Non-pigmented ciliary epithelial cell (primary cell): Measurements from ENCODE around the gene CEACAM18.
"Not testable (repeated sequence)": the region's sequence is repeated elsewhere in the genome, so short reads cannot be mapped to it uniquely, and the experiment has no call there.

Source experiments
- DNase-seq: peaks from one replicate; pipeline ENCODE4 v3.0.0-alpha.2; 2010; ENCODE audit warnings: low read depth

CEACAM18 gene

DNA sequence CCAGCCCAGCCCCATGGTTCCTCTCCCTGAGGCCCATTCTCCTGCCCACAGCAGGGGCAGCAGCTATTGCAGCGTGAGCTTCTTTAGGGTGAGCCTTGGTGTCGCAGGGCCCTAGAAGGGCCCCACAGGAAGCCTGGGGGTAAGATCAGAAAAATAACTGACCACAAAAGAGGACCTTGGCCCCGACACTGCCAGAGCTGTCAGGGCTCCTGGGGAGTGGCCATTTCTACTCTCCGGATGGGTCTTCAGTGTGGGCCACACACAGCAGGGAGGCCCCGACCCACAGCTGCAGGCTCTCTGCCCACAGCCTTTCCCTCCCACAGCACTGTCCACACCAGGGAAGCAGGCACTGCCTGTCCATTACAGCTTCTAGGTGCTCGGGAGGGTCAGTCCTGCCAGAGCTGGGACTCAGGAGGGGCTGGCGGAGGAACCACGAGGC, 16.6 kb upstream of the CEACAM18 start:
- no peak for DNase-seq

DNA sequence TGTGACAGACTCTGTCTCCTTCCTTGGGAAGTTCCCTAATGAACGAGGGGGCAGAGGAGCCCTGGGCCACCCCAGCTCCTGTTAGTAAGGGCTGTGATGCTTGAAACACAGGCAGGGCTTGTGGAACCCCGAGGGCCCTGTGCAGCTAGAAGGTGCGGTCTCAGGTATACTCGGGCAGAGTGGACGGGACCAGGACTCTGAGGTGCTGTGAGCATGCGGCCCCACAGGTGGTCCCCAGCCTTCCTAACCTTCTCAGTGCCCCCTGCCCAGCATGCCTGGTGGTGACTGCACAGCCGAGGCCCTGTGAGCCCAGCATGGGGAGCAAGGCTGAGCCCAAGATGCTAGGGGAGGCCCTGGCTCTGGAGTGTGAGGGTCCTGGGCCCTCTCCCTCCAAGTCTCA, 16.1 kb upstream of the CEACAM18 start:
- DNase-seq, result no peak

GRCh38 chr19:51462681-51463080, 15.7 kb upstream of the CEACAM18 start:
- no peak for DNase-seq

- not testable (repeated sequence) for DNase-seq
Measured at GRCh38 chr19:51463976-51464581, 14.3 kb upstream of the CEACAM18 start.

- DNase-seq, result no peak
Measured at GRCh38 chr19:51466723-51467122, 11.6 kb upstream of the CEACAM18 start.

DNA sequence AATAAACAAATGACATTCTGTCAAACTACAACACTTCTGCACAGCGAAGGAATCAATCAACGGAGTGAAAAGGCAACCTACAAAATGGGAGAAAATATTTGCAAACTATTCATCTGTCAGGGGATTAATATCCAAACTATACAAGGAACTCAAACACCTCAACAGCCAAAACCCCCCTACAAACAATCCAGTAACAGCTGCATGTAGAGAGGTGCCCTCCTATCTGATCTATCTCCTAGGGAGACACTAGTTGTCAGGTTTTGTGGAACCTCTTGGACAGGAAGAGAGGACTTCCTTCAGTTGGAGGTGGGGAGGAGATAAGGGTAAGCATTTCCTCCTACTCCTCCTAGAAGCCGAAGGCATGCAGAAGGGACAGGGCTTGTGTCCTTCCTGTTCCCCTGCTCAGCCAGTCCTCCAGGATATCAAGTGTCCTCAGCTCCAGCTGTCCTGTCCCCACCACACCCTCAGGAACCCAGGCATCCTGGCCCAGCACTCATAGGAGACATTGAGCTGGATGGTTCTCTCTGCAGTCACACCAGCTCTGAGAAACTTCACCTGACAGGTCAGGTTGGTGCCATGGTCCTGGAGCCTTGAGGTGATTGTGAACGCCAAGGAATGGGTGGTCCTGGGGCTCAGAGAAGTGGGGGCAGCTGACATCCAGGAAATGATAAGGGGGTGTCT, 10.3 kb upstream of the CEACAM18 start:
- DNase-seq, result no peak

- no peak for DNase-seq
Measured at GRCh38 chr19:51468545-51468920, 9.8 kb upstream of the CEACAM18 start.

GRCh38 chr19:51469162-51469561, 9.2 kb upstream of the CEACAM18 start:
- DNase-seq, result no peak

GRCh38 chr19:51469629-51470028, 8.7 kb upstream of the CEACAM18 start:
- no peak for DNase-seq

DNA sequence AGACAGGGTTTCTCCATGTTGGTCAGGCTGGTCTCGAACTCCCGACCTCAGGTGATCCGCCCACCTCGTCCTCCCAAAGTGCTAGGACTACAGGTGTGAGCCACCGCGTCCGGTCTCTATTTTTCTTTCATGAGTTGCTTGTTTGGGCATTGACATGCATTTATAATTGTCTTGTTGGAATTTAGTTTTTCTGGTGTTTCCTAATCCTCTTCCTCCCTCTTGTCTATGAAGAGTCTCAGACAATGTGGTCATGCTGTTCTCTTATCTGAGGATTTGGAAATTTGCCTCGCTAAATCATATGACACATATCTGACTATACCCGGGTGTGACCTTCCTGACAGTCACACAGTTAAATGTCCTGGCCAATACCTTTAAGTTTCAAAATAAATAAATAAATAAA, 7.4 kb upstream of the CEACAM18 start:
- no peak for DNase-seq

GRCh38 chr19:51471527-51471926, 6.8 kb upstream of the CEACAM18 start:
- DNase-seq, result no peak

- no peak for DNase-seq
Measured at GRCh38 chr19:51472607-51473006, 5.7 kb upstream of the CEACAM18 start.

DNA sequence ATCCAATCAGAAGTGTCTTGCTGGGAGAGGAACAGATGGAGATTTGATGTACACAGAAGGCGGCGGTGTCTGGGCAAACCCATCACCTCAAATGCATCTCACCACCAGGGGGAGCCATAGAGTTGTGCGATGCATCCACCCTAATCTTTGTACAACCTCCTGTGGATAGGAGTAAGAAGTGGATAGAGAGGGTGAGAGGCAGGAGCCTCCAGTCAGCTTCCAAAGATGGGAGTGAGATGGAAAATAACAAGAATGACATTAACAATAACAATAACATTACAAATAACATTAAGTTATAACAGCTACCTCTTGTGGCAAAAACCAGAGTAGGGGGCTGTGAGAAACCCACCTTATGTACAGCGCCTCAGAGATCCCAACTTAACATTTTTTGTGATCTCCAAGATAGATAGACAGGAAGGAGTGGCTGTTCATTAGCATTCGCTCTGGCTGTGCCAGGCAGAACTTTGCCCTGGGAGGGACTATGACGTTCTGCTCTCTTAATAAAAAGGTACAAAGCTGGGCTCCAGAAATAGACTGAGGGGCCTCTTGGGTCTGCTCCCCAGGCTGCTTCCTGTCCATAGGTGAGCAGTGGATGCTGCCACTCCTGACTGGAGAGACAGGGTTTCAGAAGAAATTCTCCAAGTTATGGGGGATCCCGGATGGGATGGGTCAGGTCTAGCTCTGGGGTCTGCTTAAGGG, 5.2 kb upstream of the CEACAM18 start:
- DNase-seq, result peak; percentile 15

GRCh38 chr19:51476164-51476563, 2.2 kb upstream of the CEACAM18 start:
- DNase-seq, result no peak

GRCh38 chr19:51477344-51477743, 995 bp upstream of the CEACAM18 start:
- DNase-seq, result no peak

- DNase-seq, result no peak
Measured at GRCh38 chr19:51479531-51480331, 1.4 kb downstream of the CEACAM18 start.

DNA sequence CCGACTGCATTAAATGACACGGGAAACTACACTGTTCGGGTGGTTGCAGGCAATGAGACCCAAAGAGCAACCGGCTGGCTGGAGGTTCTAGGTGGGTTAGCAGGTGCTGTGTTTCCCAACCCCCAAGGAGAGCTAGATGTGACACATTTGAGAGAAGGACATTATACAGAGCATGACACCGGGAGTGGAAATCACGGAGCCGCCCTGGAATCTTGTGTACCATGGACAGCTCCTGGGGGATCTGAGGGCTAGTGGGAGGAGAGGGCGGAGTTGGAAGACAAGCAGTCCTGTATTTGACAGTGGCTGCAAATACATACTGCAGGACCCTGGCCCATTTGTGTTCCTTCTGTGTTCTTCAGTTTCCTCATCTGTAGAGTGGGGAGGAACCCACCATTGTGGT, 2.3 kb downstream of the CEACAM18 start:
- no peak for DNase-seq

- DNase-seq, result no peak
Measured at GRCh38 chr19:51485960-51486660, 7.8 kb downstream of the CEACAM18 start.

DNA sequence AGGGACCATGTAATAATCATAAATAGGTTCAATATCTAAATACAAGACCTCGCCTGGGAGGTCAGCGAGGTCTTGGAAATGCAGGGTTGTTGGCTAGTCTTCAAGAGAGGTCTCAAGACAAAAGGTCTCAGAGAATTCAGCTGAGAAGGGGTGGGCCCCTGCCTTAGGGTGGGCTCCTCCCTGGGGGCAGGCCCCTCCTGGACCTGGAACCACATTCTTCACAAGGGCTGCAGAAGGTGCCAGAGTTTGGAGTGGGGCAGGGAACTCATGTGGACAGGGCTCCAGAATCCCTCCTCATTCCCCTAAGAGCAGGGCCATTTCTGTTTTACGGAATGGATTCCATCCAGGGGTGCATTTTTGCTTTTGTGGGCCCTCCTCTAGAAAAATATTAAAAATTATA, 10.2 kb downstream of the CEACAM18 start:
- no peak for DNase-seq

DNA sequence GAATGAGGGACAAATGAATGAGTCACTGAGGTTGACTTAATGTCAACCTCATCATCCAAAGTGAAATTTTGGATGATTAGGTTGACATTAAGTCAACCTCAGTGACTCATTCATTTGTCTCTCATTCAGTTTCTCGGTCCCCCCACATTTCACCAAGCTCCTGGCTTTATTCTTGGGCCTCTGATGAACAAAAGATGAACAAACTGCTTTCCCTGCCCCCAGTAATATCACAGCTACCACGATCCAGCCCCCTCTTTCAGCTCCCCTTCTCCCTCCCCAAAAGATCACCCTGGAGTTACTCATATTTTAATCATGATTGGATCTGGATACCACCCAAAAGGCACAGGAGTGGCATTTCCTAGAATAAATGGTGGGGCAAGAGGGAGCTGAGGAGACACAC, 10.8 kb downstream of the CEACAM18 start:
- no peak for DNase-seq

GRCh38 chr19:51490676-51491075, 12.3 kb downstream of the CEACAM18 start:
- no peak for DNase-seq

GRCh38 chr19:51491586-51491985, 13.2 kb downstream of the CEACAM18 start:
- no peak for DNase-seq
